Vagina (tissue), 2 donors: ENCODE data around the gene PTTG1IP. TPM values are rescaled to one million over a fixed set of nuclear protein-coding genes. Genes with fewer than 3 reads are reported as not detected.

Source experiments
- DNase-seq, 2 donors: peaks; one replicate each; pipeline ENCODE4 v3.0.0-alpha.2; 2017; ENCODE audit errors: extremely low spot score in 2 of 2
- H3K27ac ChIP-seq: fragments of 200-600 bp; sonication (generic); one replicate; pipeline ENCODE4 v1.5.1; 2019
- H3K27me3 ChIP-seq: fragments of 200-600 bp; sonication (generic); one replicate; pipeline ENCODE4 v1.5.1; 2019
- H3K36me3 ChIP-seq, 2 donors: fragments of 200-600 bp; sonication (generic); one replicate each; pipeline ENCODE4 v1.5.1; 2017 to 2019
- H3K4me1 ChIP-seq: fragments of 200-600 bp; sonication (generic); one replicate; pipeline ENCODE4 v1.5.1; 2019
- H3K4me3 ChIP-seq, 2 donors: fragments of 200-600 bp; sonication (generic); 1 replicate in 1 of 2; 2 replicates in 1 of 2; pipeline ENCODE4 v1.5.1; 2016 to 2019
- H3K9me3 ChIP-seq: fragments of 200-600 bp; sonication (generic); one replicate; pipeline ENCODE4 v1.5.1; 2019
- POLR2A ChIP-seq, 2 donors: fragments of 450-650 bp; IDR thresholded peaks; one replicate each; pipeline ENCODE4 v1.6.1; 2017; ENCODE audit warnings: antibody characterized with exemption in 2 of 2, mild to moderate bottlenecking in 2 of 2, moderate library complexity in 2 of 2
- POLR2AphosphoS5 ChIP-seq, 2 donors: sonication (generic); formaldehyde crosslinking; IDR thresholded peaks; one replicate each; pipeline ENCODE4 v1.9.0; 2017; ENCODE audit warnings: antibody characterized with exemption in 2 of 2, mild to moderate bottlenecking in 2 of 2, low read depth in 1 of 2; ENCODE audit not compliant: insufficient read depth in 1 of 2
- intact Hi-C: fragments of 100-400 bp; cut with DNase I; formaldehyde crosslinking; loops from one replicate; pipeline ENCODE4 v1.15.1; 2023
- total RNA-seq: library from RNA; depleted of rRNA; stranded (reverse); fragments of >200 nt; gene quantifications from one replicate; pipeline ENCODE4 v1.2.3, GENCODE V29; 2016
- TF ChIP-seq, protein P1 (sequence below), 3 experiments: fragments of 450-650 bp in 2 of 3; fragments of 200-600 bp in 1 of 3; sonication (generic) in 1 of 3; IDR thresholded peaks; one replicate each; pipeline ENCODE4 v1.5.1; 2017 to 2019; ENCODE audit warnings: antibody characterized with exemption in 3 of 3, mild to moderate bottlenecking in 2 of 3, moderate library complexity in 2 of 3

PTTG1IP gene
- total RNA-seq, 1 donor from 2014 or later = 165 TPM

DNA sequence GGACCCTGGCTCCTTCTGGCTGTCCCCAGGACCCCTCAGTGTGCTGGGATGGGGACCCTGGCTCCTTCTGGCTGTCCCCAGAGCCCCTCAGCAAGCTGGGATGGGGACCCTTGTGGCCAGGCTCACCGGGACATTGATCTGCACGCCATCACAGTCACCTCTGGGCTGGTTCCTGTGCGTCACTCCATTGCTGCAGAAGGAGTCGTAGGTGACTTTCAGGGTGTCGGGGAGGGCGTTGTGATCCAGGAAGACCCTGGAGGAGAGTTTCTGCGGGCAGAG is 19.7 kb upstream of the PTTG1IP start:
- intact Hi-C loops = no loop called here
- Histone ChIP-seq H3K4me3 (no peak overlapping the region), H3K4me1 (no peaks in the 10 kb centered on the region), H3K27ac (no peak overlapping the region), H3K36me3 (no peaks in the 10 kb centered on the region), H3K27me3 (no peaks in the 10 kb centered on the region), H3K9me3 (no peaks in the 10 kb centered on the region)
- TF ChIP-seq, protein P1, sequence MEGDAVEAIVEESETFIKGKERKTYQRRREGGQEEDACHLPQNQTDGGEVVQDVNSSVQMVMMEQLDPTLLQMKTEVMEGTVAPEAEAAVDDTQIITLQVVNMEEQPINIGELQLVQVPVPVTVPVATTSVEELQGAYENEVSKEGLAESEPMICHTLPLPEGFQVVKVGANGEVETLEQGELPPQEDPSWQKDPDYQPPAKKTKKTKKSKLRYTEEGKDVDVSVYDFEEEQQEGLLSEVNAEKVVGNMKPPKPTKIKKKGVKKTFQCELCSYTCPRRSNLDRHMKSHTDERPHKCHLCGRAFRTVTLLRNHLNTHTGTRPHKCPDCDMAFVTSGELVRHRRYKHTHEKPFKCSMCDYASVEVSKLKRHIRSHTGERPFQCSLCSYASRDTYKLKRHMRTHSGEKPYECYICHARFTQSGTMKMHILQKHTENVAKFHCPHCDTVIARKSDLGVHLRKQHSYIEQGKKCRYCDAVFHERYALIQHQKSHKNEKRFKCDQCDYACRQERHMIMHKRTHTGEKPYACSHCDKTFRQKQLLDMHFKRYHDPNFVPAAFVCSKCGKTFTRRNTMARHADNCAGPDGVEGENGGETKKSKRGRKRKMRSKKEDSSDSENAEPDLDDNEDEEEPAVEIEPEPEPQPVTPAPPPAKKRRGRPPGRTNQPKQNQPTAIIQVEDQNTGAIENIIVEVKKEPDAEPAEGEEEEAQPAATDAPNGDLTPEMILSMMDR (IDR thresholded peaks at IDR 0.05) = no peak
- TF ChIP-seq POLR2AphosphoS5 (IDR thresholded peaks at IDR 0.05; ENCODE audit: insufficient read depth in 1 of 2, low read depth in 1 of 2) (no peak), POLR2A (IDR thresholded peaks at IDR 0.05) (no peak)
- no peak for DNase-seq

DNA sequence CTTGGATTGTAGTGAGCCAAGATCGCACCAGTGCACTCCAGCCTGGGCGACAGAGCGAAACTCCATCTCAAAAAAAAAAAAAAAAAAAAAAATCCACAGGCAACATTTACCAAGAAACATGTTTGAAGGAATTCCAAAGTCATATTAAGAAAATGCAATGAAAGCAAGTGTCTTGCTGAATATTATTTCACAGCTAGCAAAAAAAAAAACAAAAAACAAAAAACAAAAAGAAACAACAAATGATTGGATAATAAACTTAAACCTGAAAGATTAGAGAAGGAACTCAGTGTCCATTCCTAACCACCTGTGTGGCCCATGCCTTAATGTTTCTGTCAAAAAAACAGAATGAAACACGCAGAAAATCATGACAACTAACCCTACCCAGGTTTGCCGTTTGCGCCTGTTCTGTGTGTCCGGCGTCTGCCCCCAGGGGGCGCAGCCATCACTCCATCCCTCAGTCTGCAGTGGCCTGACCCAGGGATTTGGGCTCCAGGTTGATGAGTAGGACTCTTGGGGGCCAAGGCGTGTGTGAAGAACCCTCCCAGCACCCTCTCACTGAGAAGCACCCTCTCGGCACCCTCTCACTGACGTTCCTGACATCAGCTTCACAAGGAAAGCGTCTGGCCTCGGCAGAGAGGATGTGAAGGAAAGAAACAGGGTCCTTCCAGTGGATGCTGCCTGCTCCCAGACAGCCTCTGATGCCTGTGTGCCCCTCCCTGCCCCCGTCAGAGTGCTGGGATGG is 19.2 kb upstream of the PTTG1IP start:
- Histone ChIP-seq H3K4me1 (no peaks in the 10 kb centered on the region), H3K36me3 (no peaks in the 10 kb centered on the region), H3K4me3 (no peak overlapping the region), H3K27me3 (no peaks in the 10 kb centered on the region), H3K27ac (no peak overlapping the region), H3K9me3 (no peaks in the 10 kb centered on the region)
- DNase-seq = no peak
- intact Hi-C loops = no loop called here
- no peak for TF ChIP-seq POLR2AphosphoS5 (IDR thresholded peaks at IDR 0.05; ENCODE audit: insufficient read depth in 1 of 2, low read depth in 1 of 2)
- TF ChIP-seq, protein P1 (IDR thresholded peaks at IDR 0.05) = peak; percentile 14 to 62 (median 48)

DNA sequence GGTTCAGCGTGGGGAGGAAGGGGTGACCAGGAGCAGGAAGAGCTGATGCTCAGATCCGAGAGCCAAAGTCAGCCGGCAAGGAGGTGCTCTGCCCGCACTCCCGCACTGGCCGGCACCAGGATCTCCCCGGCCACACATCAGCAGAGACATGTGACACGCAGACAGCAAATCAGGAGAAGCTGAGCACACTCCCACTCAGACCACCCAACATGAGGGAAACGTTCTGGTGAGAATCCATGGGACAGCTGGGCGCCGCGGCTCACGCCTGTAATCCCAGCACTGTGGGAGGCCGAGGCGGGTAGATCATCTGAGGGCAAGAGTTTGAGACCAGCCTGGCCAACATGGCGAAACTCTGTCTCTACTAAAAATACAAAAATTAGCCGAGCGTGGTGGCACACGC is 18.6 kb upstream of the PTTG1IP start:
- Histone ChIP-seq H3K4me1 (no peaks in the 10 kb centered on the region), H3K27me3 (no peaks in the 10 kb centered on the region), H3K4me3 (no peak overlapping the region), H3K36me3 (no peaks in the 10 kb centered on the region), H3K9me3 (no peaks in the 10 kb centered on the region), H3K27ac (no peak overlapping the region)
- no peak for DNase-seq
- intact Hi-C loops = no loop called here
- TF ChIP-seq POLR2A (IDR thresholded peaks at IDR 0.05) (no peak), POLR2AphosphoS5 (IDR thresholded peaks at IDR 0.05; ENCODE audit: insufficient read depth in 1 of 2, low read depth in 1 of 2) (no peak)
- TF ChIP-seq, protein P1 (IDR thresholded peaks at IDR 0.05) = no peak

DNA sequence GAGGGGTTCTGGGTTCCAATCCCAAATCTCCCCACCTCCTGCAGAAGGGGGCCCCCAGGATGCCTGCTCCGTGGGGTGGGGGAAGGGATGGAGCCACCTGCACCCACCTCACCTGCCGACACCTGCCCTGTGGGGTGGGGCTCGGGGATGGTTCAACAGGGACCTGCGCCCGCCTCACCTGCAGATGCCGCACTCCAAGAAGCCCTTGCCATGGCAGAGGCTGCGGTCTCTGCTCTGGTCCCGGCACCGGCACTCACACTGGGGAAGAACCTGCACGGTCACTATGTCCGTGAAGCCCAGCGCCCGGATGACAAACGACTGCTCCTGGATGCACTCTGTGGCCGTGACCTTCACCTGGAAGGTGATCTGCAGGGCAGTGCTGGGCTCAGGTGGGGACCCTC is 18.1 kb upstream of the PTTG1IP start:
- DNase-seq = no peak
- TF ChIP-seq POLR2A (IDR thresholded peaks at IDR 0.05) = no peak
- no peak for TF ChIP-seq POLR2AphosphoS5 (IDR thresholded peaks at IDR 0.05; ENCODE audit: insufficient read depth in 1 of 2, low read depth in 1 of 2)
- TF ChIP-seq, protein P1 (IDR thresholded peaks at IDR 0.05) = no peak
- Histone ChIP-seq H3K36me3 (no peaks in the 10 kb centered on the region), H3K27me3 (no peaks in the 10 kb centered on the region), H3K27ac (no peak overlapping the region), H3K9me3 (no peaks in the 10 kb centered on the region), H3K4me1 (no peaks in the 10 kb centered on the region), H3K4me3 (no peak overlapping the region)
- intact Hi-C loops = no loop called here

DNA sequence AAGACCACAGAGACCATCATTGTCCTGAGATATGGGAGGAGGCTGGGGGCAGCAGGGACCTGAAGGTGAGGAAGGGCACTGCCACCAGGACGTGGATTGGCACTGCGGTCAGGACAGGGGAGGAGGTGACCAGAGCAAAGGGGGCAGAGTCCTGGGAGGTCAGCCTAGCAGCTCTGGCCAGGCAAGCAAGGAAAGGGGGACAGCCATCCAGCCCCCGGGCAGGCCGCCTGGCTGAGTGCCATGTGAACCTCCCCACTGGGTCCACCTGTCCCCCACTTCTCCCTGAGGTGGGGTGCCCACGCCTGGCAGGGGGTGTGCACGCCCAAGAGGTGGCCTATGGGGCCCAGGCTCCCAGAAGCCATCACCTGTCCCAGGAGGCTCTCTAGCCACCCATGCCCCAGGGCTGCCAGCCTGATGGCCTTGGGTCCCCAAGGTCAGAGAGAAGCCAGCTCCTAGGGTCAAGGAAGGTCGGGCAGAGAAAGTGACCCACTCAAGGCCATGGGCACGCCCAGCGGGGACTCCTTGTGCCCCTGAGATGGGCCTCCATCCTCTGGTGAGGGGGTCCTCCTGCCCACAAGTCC is 17.6 kb upstream of the PTTG1IP start:
- intact Hi-C loops = no loop called here
- Histone ChIP-seq H3K4me1 (no peaks in the 10 kb centered on the region), H3K27ac (no peak overlapping the region), H3K9me3 (no peaks in the 10 kb centered on the region), H3K4me3 (no peak overlapping the region), H3K27me3 (no peaks in the 10 kb centered on the region), H3K36me3 (no peaks in the 10 kb centered on the region)
- TF ChIP-seq POLR2A (IDR thresholded peaks at IDR 0.05) = no peak
- no peak for TF ChIP-seq POLR2AphosphoS5 (IDR thresholded peaks at IDR 0.05; ENCODE audit: insufficient read depth in 1 of 2, low read depth in 1 of 2)
- TF ChIP-seq, protein P1 (IDR thresholded peaks at IDR 0.05) = no peak
- DNase-seq = no peak
